H9 (cell line): ENCODE data around the gene IQSEC1. TPM values are rescaled to one million over a fixed set of nuclear protein-coding genes. Genes with fewer than 3 reads are reported as not detected.

Source experiments
- DNase-seq: peaks from one replicate; pipeline ENCODE4 v3.0.0-alpha.2; 2017
- H2AFZ ChIP-seq: one replicate; pipeline ENCODE4 v1.6.1; 2013; ENCODE audit warnings: mild to moderate bottlenecking, low read length, control low read depth, moderate library complexity
- H2AK5ac ChIP-seq: 2 replicates; pipeline ENCODE4 v1.6.1; 2013; ENCODE audit warnings: low read length, control low read depth, mixed read lengths; ENCODE audit not compliant: insufficient read length
- H2BK120ac ChIP-seq: one replicate; pipeline ENCODE4 v1.6.1; 2013; ENCODE audit warnings: low read depth, mild to moderate bottlenecking, low read length, control low read depth, inconsistent platforms; ENCODE audit not compliant: poor library complexity, severe bottlenecking
- H2BK12ac ChIP-seq: 2 replicates; pipeline ENCODE4 v1.6.1; 2013; ENCODE audit warnings: low read length, control low read depth, mixed read lengths, low read depth; ENCODE audit not compliant: insufficient read length
- H2BK15ac ChIP-seq: 2 replicates; pipeline ENCODE4 v1.6.1; 2013; ENCODE audit warnings: low read depth, low read length, control low read depth
- H2BK20ac ChIP-seq: one replicate; pipeline ENCODE4 v1.6.1; 2013; ENCODE audit warnings: low read depth, mild to moderate bottlenecking, low read length, control low read depth, inconsistent platforms; ENCODE audit not compliant: poor library complexity, severe bottlenecking
- H2BK5ac ChIP-seq: 2 replicates; pipeline ENCODE4 v1.6.1; 2013; ENCODE audit warnings: low read length, control low read depth, mixed read lengths; ENCODE audit not compliant: insufficient read length
- H3K14ac ChIP-seq: 2 replicates; pipeline ENCODE4 v1.6.1; 2013; ENCODE audit warnings: low read length, control low read depth; ENCODE audit not compliant: insufficient read depth
- H3K18ac ChIP-seq: 2 replicates; pipeline ENCODE4 v1.6.1; 2013; ENCODE audit warnings: low read depth, mild to moderate bottlenecking, mixed read lengths, low read length, control low read depth; ENCODE audit not compliant: insufficient read length
- H3K23ac ChIP-seq: 2 replicates; pipeline ENCODE4 v1.6.1; 2013; ENCODE audit warnings: low read length, control low read depth, mixed read lengths, low read depth; ENCODE audit not compliant: insufficient read length
- H3K23me2 ChIP-seq: 2 replicates; pipeline ENCODE4 v1.6.1; 2013; ENCODE audit warnings: low read depth, mild to moderate bottlenecking, mixed read lengths, low read length, control low read depth; ENCODE audit not compliant: insufficient read length, poor library complexity, severe bottlenecking
- H3K27ac ChIP-seq: 2 replicates; pipeline ENCODE4 v1.5.1; 2013; ENCODE audit warnings: low read length, control low read depth, mixed read lengths, low read depth; ENCODE audit not compliant: insufficient read length
- H3K27me3 ChIP-seq: 2 replicates; pipeline ENCODE4 v1.6.1; 2013; ENCODE audit warnings: low read length, control low read depth, inconsistent platforms; ENCODE audit not compliant: insufficient read depth
- H3K4ac ChIP-seq: 2 replicates; pipeline ENCODE4 v1.6.1; 2013; ENCODE audit warnings: low read depth, mild to moderate bottlenecking, control low read depth, inconsistent platforms, low read length, moderate library complexity
- H3K4me1 ChIP-seq: 2 replicates; pipeline ENCODE4 v1.6.1; 2013; ENCODE audit warnings: low read length, control low read depth, inconsistent platforms; ENCODE audit not compliant: insufficient read depth
- H3K4me2 ChIP-seq: 2 replicates; pipeline ENCODE4 v1.6.1; 2013; ENCODE audit warnings: low read length, control low read depth, mixed read lengths; ENCODE audit not compliant: insufficient read length, insufficient read depth
- H3K56ac ChIP-seq: 2 replicates; pipeline ENCODE4 v1.6.1; 2013; ENCODE audit warnings: low read depth, mild to moderate bottlenecking, mixed read lengths, low read length, control low read depth; ENCODE audit not compliant: insufficient read length
- H3K79me1 ChIP-seq: 2 replicates; pipeline ENCODE4 v1.6.1; 2013; ENCODE audit warnings: low read depth, mild to moderate bottlenecking, moderate library complexity, low read length, control low read depth, inconsistent platforms; ENCODE audit not compliant: insufficient read depth, poor library complexity, severe bottlenecking
- H3K79me2 ChIP-seq: 2 replicates; pipeline ENCODE4 v1.6.1; 2013; ENCODE audit warnings: low read length, control low read depth, inconsistent platforms; ENCODE audit not compliant: insufficient read depth
- H3K9ac ChIP-seq: 2 replicates; pipeline ENCODE4 v1.6.1; 2013; ENCODE audit warnings: low read length, control low read depth, mixed read lengths; ENCODE audit not compliant: insufficient read length; ENCODE audit errors: extremely low read depth
- H3K9me3 ChIP-seq: one replicate; pipeline ENCODE4 v1.6.1; 2013; ENCODE audit warnings: low read depth, low read length, inconsistent platforms; ENCODE audit not compliant: control insufficient read depth
- H3T11ph ChIP-seq: one replicate; pipeline ENCODE4 v1.6.1; 2013; ENCODE audit warnings: mild to moderate bottlenecking, low read length, control low read depth, inconsistent platforms
- H4K20me1 ChIP-seq: one replicate; pipeline ENCODE4 v1.6.1; 2013; ENCODE audit not compliant: control insufficient read depth, insufficient read length, insufficient read depth
- H4K5ac ChIP-seq: 2 replicates; pipeline ENCODE4 v1.6.1; 2013; ENCODE audit warnings: low read depth, mild to moderate bottlenecking, mixed read lengths, low read length, control low read depth; ENCODE audit not compliant: insufficient read length
- H4K8ac ChIP-seq: replicated peaks from 2 replicates; pipeline ENCODE4 v1.6.1; 2013; ENCODE audit warnings: low read length, control low read depth, mixed read lengths, low read depth; ENCODE audit not compliant: insufficient read length
- H4K91ac ChIP-seq: 2 replicates; pipeline ENCODE4 v1.6.1; 2013; ENCODE audit warnings: low read depth, mild to moderate bottlenecking, moderate library complexity, mixed read lengths, low read length, control low read depth; ENCODE audit not compliant: insufficient read length
- H3K27ac Mint-ChIP-seq, 3 experiments: 2 replicates in 2 of 3; 3 replicates in 1 of 3; pipeline ENCODE4 v1.8.0; 2020 to 2021; ENCODE audit warnings: mixed read lengths in 3 of 3, mild to moderate bottlenecking in 1 of 3, moderate library complexity in 1 of 3
- H3K27me3 Mint-ChIP-seq: 2 replicates; pipeline ENCODE4 v1.8.0; 2021; ENCODE audit warnings: low read depth, mild to moderate bottlenecking, moderate library complexity, mixed read lengths
- H3K36me3 Mint-ChIP-seq, 3 experiments: 2 replicates in 2 of 3; 3 replicates in 1 of 3; pipeline ENCODE4 v1.8.0; 2020 to 2021; ENCODE audit warnings: low read depth in 3 of 3, mixed read lengths in 3 of 3; ENCODE audit not compliant: insufficient read depth in 1 of 3
- H3K4me1 Mint-ChIP-seq, 2 experiments: 2 replicates each; pipeline ENCODE4 v1.8.0; 2020; ENCODE audit warnings: mixed read lengths in 2 of 2
- H3K4me3 Mint-ChIP-seq, 2 experiments: 2 replicates in 1 of 2; 3 replicates in 1 of 2; pipeline ENCODE4 v1.8.0; 2020 to 2021; ENCODE audit warnings: mild to moderate bottlenecking in 2 of 2, mixed read lengths in 2 of 2, moderate library complexity in 1 of 2
- H3K9me3 Mint-ChIP-seq, 2 experiments: 2 replicates in 1 of 2; 3 replicates in 1 of 2; pipeline ENCODE4 v1.8.0; 2020; ENCODE audit warnings: mild to moderate bottlenecking in 2 of 2, mixed read lengths in 2 of 2, moderate library complexity in 1 of 2
- WGBS: extraction: QIAGEN DNeasy Blood & Tissue Kit; methylation state at CpG from one replicate; pipeline ENCODE4 v1.1.7; 2013; ENCODE audit warnings: missing lambda C conversion rate, low lambda C conversion rate, mixed read lengths; ENCODE audit not compliant: insufficient read length; ENCODE audit errors: extremely low coverage; 5-methylcytosine and 5-hydroxymethylcytosine counted together
- total RNA-seq: library from RNA; stranded (reverse); gene quantifications from 2 replicates; pipeline ENCODE4 v1.2.1, GENCODE V29; 2021
- TF ChIP-seq, protein P1 (sequence below): fragments of 200-600 bp; sonication (generic); conservative IDR thresholded peaks from 3 replicates; pipeline ENCODE4 v1.8.0; 2021; ENCODE audit warnings: antibody characterized with exemption, mild to moderate bottlenecking

The IQSEC1 gene
- total RNA-seq, 1 experiment from 2014 or later = 19.1 TPM

DNA sequence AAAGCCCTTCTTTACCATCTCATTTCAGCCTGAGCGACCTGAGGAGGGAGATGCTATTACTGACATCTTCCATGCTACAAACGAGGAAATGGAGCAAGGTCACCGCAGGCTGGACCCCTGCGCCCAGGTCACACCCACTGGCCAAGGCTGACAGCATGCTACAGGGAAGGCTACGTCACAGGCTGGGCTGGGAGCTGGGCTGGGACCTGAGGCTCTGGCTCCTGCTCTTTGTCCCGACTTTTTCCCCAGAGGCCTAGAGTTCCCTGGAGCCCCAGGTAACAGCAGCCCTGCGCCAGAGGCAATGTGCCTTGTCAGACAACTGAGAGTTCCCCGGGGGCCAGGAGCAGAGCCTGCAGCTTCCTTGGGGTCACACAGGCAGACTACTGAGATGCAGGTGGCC lies 87.2 kb downstream of the IQSEC1 start:
- Histone ChIP-seq H2AK5ac (no peak overlapping the region), H2BK15ac (no peak overlapping the region), H3K4ac (no peak overlapping the region), H3K56ac (no peak overlapping the region), H2BK12ac (no peak overlapping the region), H3K9ac (no peak overlapping the region), H4K91ac (no peak overlapping the region), H3K23me2 (no peaks in the 10 kb centered on the region), H3T11ph (no peak overlapping the region), H4K5ac (no peak overlapping the region), H3K23ac (no peak overlapping the region), H3K27me3 (no peaks in the 10 kb centered on the region; the same call in 1 of the 2 replicates), H3K4me2 (no peak overlapping the region), H2AFZ (no peak overlapping the region), H4K20me1 (no peaks in the 10 kb centered on the region), H4K8ac (no peak overlapping the region), H3K79me2 (no peaks in the 10 kb centered on the region), H3K18ac (no peak overlapping the region), H3K27ac (no peak overlapping the region), H3K9me3 (no peaks in the 10 kb centered on the region), H2BK5ac (no peak overlapping the region), H3K4me1 (no peaks in the 10 kb centered on the region), H2BK120ac (no peak overlapping the region), H2BK20ac (no peak overlapping the region), H3K79me1 (no peaks in the 10 kb centered on the region), H3K14ac (no peak overlapping the region)
- no peak for DNase-seq
- H3K4me3 Mint-ChIP-seq = no peak overlapping the region
- H3K9me3 Mint-ChIP-seq = peaks cover 6 to 8% of the 10 kb centered on the region in 2 experiments; a peak in 3 of 5 replicates
- WGBS = no CpG with 5 or more reads among the region's 8 CpGs
- TF ChIP-seq, protein P1, sequence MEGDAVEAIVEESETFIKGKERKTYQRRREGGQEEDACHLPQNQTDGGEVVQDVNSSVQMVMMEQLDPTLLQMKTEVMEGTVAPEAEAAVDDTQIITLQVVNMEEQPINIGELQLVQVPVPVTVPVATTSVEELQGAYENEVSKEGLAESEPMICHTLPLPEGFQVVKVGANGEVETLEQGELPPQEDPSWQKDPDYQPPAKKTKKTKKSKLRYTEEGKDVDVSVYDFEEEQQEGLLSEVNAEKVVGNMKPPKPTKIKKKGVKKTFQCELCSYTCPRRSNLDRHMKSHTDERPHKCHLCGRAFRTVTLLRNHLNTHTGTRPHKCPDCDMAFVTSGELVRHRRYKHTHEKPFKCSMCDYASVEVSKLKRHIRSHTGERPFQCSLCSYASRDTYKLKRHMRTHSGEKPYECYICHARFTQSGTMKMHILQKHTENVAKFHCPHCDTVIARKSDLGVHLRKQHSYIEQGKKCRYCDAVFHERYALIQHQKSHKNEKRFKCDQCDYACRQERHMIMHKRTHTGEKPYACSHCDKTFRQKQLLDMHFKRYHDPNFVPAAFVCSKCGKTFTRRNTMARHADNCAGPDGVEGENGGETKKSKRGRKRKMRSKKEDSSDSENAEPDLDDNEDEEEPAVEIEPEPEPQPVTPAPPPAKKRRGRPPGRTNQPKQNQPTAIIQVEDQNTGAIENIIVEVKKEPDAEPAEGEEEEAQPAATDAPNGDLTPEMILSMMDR = no peak
- H3K27ac Mint-ChIP-seq = no peak overlapping the region; a peak in 1 of 7 replicates
- peaks cover 4 to 8% (median 4%) of the 10 kb centered on the region in 3 experiments; a peak in 6 of 7 replicates for H3K36me3 Mint-ChIP-seq
- peaks cover 18% of the 10 kb centered on the region for H3K27me3 Mint-ChIP-seq
- H3K4me1 Mint-ChIP-seq = peaks cover 17 to 39% of the 10 kb centered on the region in 2 experiments
